SW480 (cell line): ENCODE data around the gene SPAG7.

Experiments
- DNase-seq: peaks from one replicate; pipeline ENCODE4 v3.0.0-alpha.2; 2016; ENCODE audit warnings: low spot score

Gene SPAG7

DNA sequence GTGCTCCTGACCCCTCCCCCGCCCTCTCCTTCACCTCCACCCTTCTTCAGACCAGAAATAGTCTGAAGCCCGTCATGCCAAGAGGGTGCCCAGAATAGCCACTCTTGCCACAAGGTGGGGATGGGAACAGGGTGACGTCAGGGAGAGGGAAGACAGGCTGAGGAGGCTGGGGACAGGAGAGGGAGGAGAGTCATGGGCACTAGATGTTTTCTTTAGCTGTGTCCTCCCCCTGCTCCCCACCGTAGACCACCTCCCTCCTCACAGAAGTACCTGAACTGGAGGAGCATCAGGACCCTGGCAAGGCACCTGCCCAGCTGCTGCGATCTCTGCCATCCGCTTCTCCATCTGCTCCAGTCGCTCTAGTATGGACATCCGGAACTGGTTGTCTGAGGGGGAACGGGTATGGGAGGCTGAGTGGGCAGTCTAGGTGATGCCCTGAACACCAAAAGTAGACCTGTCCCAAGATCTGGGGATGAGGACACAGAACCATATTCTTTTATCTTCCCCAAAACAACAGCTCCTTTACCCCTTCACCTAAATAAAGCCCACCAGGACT lies 6.6 kb upstream of the SPAG7 start:
- DNase-seq = no peak

DNA sequence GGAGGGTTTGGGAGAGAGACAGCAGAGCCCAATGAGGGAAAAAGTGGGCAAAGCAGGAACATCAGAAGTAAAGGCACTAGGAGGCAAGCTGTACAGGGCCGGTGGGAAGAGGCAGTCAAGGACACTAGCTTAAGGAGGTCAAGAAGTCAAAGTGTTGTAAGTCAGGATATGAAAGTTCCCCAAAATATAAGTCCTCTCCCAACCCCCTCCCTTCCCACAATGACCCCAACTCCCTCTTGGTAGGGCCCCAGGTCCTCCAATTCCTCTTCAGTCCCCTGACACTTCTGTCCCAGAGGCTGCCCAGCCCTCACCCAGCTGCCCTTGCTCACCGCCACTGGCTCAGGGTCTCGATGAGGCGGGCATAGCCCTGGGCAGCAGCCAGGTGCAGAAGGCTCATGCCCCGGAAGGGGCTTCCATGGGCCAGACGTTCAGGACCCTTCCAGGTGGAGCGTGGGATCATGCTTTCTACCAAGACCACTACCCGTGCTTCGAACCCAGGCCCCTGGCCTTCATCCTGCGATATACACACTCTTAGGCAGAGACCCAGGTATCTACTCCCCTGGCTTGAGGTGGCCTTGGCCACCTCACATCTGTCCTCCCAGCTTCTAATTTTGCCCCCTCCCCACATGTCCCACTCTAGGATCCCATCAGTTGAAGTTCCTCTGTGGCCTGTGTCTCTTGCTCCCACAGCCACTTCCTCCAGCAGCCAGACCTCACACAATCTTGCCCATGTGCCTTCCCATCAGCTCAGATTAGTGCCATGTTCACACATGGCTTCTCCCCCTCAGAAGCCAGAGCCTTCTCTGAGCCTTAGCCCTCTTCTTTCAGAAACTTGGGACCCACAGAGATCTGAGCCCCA lies 5.9 kb upstream of the SPAG7 start:
- DNase-seq = no peak

DNA sequence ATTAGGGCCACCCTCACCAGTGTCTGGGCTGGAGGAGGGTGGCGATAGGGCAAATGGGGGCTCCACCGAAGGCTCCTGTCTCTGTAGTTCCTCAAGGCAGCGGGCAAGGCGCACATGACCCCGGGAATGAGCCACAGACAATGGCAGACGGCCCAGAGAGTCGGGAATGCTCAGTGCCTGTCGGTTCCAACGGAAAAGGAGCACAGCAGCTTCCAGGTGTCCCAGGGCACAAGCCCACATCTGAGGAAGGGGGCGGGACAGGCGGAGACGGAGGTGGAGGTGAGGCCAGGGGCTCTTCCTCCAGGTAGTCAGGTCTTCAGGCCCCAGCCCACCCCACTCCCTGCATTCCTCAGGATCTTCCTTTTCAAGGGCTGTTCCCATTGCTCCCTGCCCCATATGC lies 5.1 kb upstream of the SPAG7 start:
- no peak for DNase-seq

DNA sequence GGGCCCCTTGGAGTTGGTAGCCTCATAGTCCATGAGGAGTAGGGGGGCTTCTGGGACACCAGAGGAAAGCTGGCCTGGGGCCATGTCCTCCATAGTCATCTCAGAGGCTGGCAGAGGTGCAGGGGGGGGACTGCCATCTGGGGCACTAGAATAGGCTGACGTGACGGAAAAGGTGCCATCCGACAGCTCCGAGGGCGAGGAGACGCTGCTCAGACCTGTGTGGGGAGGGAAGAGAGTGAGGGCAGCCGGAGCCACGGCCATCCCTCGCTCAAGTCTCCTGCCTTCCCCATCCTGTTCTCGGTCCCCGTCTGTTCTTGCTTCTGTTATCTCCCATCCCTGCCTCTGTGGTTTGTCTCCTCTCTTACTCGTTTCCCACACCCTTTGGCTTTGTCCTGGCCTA lies 4.7 kb upstream of the SPAG7 start:
- no peak for DNase-seq

DNA sequence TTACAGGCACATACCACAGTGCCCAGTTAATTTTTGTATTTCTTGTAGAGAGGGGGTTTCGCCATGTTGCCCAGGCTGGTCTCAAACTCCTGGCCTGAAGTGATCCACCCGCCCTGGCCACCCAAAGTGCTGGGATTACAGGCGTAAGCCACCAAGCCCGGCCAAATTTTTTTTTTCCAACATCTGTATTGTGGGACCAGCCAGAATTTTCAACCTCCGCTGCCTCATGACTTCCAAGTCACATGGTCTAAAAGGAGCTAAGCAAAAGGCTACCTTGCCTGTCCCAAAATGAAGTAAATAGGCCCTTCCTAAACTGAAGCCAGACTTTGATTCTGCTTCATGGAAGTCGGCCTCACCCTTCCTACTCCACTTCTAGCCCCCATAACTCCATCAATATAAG lies 4.2 kb upstream of the SPAG7 start:
- DNase-seq = no peak

DNA sequence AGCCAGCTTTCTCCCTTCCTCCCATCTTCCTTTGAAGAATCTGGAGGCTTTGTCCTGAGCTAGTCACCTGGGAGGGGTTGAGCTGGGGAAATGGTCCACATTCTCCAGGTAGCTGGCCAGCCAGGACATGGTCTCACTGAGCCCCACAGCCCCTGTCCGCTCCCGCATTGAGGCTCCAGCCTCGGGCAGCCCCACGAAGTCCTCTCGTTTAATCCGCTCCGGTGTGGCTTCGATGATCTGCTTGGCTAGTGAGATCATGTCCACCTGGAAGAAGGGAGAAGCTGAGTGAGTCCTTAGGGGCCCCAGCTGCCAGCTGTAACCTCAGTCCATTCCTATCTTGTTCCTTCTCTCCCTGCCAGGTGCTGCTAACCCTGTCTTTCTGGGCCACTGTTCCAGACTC lies 2.7 kb upstream of the SPAG7 start:
- DNase-seq = no peak

DNA sequence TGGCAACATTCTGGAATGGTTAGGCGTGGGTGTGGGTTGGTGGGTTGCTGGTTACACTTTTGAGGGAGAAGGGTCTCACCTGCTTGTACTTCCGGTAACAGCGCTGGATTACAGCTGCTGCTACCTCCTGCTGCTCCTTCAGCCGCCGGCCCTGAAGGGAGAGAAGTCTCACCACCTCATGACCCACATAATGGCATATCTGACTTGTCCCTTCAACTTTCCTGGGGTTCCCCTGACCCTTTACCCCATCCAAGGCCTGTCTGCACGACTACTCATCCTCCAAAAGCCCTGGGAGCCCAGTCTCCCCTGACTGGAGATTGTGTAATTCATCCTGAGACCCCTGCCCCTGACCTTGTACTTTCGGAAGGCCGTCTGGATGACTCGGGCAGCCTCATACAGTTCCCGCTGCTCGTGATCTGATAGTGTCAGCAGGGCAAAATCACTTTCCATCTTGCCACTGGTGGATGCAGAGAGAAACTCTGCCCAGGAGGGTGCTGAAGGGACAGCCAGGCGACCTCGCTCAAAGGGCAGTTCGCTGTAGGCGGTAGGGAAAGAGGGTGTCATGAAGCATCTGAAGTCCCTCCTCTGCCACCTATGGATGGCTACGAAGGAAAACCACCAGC lies 2.0 kb upstream of the SPAG7 start:
- DNase-seq = peak; percentile 26

DNA sequence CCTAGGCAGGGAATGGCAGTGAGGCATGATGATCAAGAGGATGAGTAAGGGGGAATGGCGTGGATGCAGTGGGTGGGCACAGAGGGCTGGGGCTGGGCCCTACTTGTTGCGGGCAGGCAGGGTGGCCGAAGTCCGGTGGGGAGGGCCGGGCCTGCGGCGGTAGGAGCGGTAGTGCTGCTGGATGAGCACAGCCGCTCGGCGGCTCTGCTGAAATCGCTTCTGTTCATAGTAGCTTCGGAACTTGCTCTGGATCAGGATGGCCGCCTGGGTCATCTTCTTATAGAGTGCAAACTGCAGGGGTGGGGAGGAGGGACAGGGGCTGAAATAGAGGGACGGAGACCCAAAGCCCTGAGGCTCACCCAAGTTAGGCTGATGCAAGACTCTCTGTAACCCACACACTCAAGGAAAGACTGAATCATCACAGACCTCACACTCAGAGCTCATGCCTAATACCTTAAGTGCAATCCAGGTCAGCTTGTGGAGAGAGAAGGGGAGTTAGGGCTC lies 1.5 kb upstream of the SPAG7 start:
- peak; percentile 88 for DNase-seq

DNA sequence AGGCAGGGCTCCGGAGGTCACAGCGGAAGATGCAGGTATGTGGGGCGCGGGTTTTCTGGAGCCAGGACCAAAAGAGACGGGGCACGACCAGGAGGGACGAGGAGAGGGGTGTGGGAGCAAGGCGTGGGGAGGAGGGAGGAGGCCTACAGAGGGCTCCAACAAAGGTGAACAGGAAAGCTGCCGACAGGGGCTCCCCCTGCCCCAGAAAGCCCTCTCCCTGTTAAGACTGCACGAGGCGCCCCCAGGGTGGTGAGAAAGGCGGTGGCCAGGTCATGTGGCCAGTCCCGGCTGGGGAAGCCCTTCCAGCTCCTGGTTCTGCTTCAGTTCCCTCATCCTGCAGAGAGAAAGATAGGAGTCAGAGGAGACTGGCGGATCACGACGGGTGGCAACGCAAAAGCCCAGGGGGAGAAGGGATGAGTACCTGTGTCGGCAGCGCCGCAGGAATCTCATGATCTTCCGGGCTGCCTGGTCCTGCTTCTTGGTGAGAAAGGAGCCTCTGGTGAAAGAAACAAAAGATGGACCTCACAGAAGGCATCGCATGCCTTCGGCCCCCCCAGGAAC lies 949 bp upstream of the SPAG7 start:
- peak; percentile 33 for DNase-seq

DNA sequence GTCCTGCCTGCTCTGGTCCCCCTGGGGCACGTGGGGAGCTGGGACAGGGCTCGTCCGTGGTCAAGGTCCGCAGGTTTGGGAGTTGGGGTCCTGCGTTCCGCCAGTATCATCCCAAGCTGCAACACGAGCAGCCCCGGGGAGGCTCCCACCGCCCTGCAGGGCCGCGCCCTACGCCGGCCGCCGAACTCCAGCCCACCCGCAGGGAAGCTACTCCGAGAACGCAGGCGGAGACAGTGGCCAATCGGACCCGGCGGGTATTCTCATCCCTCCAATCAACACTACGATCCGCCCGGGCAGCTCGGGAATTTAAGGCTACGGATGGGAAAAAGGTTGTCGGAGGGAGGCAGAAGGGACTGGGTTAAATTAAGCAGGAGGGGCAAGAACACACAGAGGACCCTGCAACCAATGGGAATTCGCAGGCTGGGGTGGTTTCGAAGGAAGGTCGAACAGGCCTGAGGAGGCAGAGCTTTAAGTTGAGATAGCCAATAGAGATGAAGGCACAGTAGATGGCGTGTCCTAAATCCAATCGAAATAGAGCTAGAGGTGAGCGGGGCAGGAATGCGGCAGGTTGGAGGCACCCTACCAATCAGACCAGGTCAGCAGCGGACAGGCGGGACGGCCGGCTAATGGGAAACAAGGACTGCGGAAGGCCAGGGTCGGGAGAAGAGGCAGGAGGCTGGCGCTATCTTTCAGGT lies 626 bp downstream of the SPAG7 start:
- DNase-seq = peak; percentile 100

DNA sequence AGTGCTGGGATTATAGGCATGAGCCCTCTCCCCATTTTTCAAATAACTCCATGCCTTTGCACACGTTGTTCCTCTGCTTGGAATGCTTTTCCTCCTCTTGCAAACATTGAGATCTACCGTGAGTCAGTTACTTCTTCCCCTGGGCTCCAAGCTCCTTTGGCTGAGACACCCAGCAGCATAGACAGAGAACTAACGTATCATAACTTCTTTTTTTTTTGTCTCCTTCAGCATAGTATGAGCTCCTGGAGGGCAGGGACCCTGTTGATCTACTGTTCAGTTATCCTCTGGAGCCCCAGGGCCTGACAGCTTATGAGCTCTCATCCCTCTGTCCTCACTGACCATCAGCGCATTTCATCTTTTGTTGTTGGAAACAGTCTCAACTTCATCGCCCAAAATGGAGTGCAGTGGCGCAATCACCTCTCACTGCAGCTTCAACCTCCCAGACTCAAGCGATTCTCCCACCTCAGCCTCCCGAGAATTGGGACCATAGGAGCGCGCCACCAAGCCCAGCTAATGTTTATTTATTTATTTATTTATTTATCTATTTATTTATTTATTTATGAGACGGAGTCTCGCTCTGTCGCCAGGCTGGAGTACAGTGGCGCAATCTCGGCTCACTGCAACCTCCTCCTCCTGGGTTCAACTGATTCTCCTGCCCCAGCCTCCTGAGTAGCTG lies 2.2 kb downstream of the SPAG7 start:
- DNase-seq = no peak

DNA sequence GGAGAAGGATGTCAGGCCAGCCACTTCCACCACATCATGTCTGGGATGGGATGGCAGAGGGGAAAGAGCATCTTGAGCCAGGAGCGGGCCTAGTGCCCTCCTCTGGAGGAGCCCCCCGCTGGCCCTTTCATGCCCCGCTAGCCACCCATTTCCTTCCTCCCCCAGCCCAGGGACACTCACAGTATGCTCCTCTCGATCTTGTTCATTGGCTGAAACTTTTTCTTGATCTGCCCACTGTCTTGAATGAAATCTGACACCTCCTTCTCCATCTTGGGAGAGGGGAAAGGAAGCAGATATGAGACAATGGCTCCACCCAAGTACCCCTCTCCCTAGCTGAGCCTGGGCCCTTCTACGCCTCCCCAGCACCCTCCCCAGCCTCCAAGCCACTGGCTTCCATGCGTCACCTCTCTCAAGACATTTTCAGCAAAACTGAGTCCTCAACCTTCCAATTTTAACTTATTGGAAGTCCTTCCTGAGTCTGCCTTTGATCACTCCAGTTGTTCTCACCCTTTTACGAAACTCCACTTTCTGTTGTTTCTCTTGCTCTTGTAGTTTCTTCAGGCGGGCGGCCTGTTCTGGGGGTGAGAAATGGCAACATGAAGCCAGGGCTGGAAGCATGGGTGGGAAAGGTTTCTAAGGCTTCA lies 7.2 kb downstream of the SPAG7 start:
- no peak for DNase-seq

DNA sequence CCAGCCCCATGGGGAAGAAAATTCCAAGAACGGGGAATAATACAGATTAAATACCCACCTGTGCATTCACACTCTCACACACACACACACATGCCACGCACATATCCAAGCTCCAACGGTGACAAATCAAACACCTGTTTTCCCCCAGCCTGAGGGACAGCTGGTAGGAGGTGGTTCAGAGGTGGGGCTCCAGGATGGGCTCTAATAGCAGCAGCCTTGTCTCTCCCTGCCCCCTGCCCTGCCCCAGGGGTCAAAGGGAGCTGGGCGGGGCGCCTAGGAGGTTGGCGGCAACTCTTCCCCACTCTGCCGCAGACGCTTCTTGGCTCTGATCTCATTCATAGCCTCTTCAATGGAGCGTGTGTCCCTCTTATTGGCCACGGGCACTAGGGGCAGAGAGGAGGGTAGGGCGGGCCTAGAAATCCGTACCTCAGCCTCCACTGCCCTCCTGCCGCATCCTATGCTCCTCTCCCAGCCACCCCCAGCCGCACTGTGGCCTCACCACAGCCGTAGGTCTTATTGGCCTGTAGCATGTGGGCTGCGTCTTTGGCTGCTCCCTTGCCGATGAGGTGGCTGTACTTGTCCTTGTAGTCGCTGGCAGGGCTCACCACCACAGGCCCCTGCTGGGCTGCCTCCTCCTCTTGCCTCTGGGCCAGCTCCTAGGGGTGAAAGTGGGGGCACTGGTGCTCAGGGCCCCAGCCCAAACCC lies 8.2 kb downstream of the SPAG7 start:
- DNase-seq = peak; percentile 43

DNA sequence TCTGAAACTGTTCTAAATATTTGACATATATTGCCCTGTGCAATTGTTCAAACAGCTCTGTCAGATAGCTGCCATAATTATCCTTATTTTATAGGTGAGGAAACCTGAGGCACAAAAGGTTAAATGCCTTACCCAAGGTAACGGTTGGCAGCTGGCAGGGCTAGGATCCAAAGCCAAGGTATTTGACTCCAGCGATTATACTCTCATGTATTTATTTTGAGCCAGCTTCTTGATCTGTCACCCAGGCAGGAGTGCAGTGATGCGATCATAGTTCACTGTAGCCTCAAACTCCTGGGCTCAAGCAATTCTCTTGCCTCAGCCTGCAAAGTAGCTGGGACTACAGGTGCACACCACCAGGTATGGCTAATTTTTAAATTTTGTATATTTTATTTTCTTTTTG lies 9.5 kb downstream of the SPAG7 start:
- no peak for DNase-seq

DNA sequence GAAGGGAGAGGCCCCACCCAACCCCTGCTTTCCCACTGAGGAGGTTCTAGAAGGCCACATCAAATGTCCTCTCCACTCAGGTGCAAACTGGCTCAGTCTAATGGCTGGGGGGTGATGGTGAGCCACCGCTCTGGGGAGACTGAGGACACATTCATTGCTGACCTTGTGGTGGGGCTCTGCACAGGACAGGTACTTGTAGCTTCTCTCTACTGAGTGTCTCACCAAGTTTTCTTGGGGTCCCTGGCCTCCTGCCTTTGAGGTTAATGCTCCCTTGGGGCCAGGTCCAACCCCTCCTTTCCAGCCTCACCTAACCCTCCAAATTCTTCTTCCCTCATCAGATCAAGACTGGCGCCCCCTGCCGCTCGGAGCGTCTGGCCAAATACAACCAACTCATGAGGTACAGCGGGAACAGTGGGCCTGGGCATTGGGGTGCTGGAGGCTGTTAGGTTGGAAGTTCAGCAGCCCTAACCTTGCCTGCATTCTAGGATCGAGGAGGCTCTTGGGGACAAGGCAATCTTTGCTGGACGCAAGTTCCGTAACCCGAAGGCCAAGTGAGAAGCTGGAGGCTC lies 11.0 kb downstream of the SPAG7 start:
- no peak for DNase-seq

DNA sequence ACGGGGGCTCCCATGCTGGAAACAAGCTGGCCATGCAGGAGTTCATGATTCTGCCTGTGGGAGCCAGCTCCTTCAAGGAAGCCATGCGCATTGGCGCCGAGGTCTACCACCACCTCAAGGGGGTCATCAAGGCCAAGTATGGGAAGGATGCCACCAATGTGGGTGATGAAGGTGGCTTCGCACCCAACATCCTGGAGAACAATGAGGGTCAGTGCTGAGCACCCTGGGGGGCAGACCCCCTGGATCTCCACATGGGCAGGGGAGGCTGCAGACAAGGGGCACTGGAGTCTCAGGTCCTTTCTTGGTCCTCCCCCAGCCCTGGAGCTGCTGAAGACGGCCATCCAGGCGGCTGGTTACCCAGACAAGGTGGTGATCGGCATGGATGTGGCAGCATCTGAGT lies 12.5 kb downstream of the SPAG7 start:
- no peak for DNase-seq

DNA sequence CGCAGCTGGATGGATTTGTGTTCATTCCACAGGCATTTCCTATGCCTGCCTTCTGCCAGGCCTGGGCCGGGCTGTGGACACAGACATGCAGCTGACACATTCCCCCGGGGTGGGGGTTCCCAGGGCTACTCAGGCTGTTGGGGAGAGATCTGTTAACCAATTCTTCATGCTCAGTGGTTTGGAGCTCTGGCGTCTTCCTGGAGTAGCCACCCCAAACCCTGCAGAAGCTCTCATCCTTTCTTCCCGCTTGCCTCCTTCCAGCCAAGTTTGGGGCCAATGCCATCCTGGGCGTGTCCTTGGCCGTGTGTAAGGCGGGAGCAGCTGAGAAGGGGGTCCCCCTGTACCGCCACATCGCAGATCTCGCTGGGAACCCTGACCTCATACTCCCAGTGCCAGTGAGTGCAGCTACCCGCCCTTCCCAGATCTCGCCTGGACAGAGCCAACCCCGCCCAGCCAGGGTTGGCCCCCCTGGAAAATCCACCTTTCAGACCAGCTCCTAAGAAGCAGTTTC lies 14.1 kb downstream of the SPAG7 start:
- DNase-seq = no peak

DNA sequence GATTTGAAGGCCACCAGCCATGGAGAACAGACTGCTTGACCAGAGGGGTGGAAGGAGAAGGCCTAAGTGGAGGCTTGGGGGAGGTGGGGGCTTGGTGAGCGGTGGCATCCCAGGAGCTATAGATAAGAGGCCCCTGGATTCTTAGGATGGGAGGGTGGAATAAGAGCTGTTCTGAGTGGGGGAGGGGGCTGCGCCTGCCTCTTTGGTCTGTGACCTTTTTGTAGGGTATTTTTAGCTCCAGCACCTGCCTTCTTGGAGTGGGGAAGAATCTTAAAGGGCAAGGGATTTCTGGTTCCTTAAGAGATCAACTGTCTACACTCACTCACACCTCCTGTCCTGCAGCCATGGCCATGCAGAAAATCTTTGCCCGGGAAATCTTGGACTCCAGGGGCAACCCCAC lies 16.1 kb downstream of the SPAG7 start:
- DNase-seq = no peak

DNA sequence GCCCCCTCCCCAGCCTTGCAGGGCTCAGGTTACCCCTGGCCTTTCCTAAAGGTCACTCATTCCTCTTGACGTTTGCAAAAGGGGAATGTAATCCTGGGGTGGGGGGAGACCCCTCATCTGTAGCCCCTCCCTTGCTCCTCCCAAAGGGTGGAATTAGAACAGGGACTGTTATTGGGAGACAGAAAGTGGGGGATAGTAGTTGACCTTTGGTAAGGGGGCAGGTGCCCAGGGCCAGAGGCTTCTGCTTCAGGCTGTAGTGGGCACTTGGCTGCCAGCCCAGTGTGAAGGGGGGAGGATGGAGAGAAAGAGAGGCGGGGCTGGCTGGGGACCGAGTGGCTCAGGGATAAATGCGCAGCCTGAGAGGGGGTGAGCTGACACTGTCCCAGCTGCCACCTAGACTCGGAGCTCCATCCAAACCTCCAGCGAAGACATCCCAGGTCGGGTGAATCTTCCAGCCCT lies 16.8 kb downstream of the SPAG7 start, which contains the start of gene ENO3:
Gene ENO3 (plus strand): TSS at position 374 of the 459 bp plus-strand sequence. CDS start 711 bp downstream, outside the sequence.
- DNase-seq = no peak
